ENCODE data around the gene CYBC1.
A peak's percentile ranks its signal among the peaks of the same experiment; 100 is the strongest.

Gene CYBC1

GRCh38 chr17:82424863-82425159, 25.7 kb downstream of the CYBC1 start:
- Histone ChIP-seq H3K27ac (ENCODE audit: low read depth, low read length) (no peak overlapping the region), H3K4me3 (ENCODE audit: low read length) (no peak overlapping the region), H4K20me1 (ENCODE audit: control insufficient read depth, insufficient read depth, low read depth, low read length) (peaks cover 5% of the 10 kb centered on the region; the same call in 1 of the 2 replicates), H3K4me1 (ENCODE audit: control insufficient read depth, low read length) (peaks cover 17% of the 10 kb centered on the region), H3K36me3 (ENCODE audit: control insufficient read depth, low read length) (peaks cover 6% of the 10 kb centered on the region), H3K9me3 (ENCODE audit: control insufficient read depth, insufficient read depth, low read length) (no peaks in the 10 kb centered on the region), H3K9me2 (replicated peaks; ENCODE audit: control insufficient read depth, low read length) (no peaks in the 10 kb centered on the region), H3K4me2 (ENCODE audit: low read length) (no peak overlapping the region), H3K27me3 (ENCODE audit: control insufficient read depth, low read length) (no peaks in the 10 kb centered on the region), H3K79me2 (ENCODE audit: control insufficient read depth, low read length) (no peaks in the 10 kb centered on the region), H3F3A (ENCODE audit: control insufficient read depth, insufficient read depth) (no peaks in the 10 kb centered on the region)
- TF ChIP-seq EZH2phosphoT487 (IDR thresholded peaks at IDR 0.05; ENCODE audit: borderline replicate concordance, low read length): no peak
- TF ChIP-seq CTCF (IDR thresholded peaks at IDR 0.05; ENCODE audit: low read depth, low read length, poor library complexity, severe bottlenecking): peak; percentile 7

- Histone ChIP-seq H3K4me2 (ENCODE audit: low read length) (no peak overlapping the region), H3K4me1 (ENCODE audit: control insufficient read depth, low read length) (peaks cover 17% of the 10 kb centered on the region), H3F3A (ENCODE audit: control insufficient read depth, insufficient read depth) (no peaks in the 10 kb centered on the region; the same call in 1 of the 2 replicates)
Observed at GRCh38 chr17:82424001-82424862, 26.3 kb downstream of the CYBC1 start.

GRCh38 chr17:82419540-82419939, 31.0 kb downstream of the CYBC1 start:
- Histone ChIP-seq H3K4me3 (ENCODE audit: low read length) (peak overlapping the region; percentile 96), H3K27ac (ENCODE audit: low read depth, low read length) (no peak overlapping the region; the same call in 1 of the 2 replicates), H3K9me3 (ENCODE audit: control insufficient read depth, insufficient read depth, low read length) (no peaks in the 10 kb centered on the region), H3K79me2 (ENCODE audit: control insufficient read depth, low read length) (peaks cover 14% of the 10 kb centered on the region), H3K4me1 (ENCODE audit: control insufficient read depth, low read length) (peaks cover 17% of the 10 kb centered on the region), H3K36me3 (ENCODE audit: control insufficient read depth, low read length) (peaks cover 9% of the 10 kb centered on the region), H3K4me2 (ENCODE audit: low read length) (peak overlapping the region; percentile 96), H3F3A (ENCODE audit: control insufficient read depth, insufficient read depth) (no peaks in the 10 kb centered on the region; the same call in 1 of the 2 replicates), H4K20me1 (ENCODE audit: control insufficient read depth, insufficient read depth, low read depth, low read length) (peaks cover 13% of the 10 kb centered on the region), H3K9me2 (replicated peaks; ENCODE audit: control insufficient read depth, low read length) (no peaks in the 10 kb centered on the region), H3K27me3 (ENCODE audit: control insufficient read depth, low read length) (no peaks in the 10 kb centered on the region)
- no peak for TF ChIP-seq EZH2phosphoT487 (IDR thresholded peaks at IDR 0.05; ENCODE audit: borderline replicate concordance, low read length)
- no peak for TF ChIP-seq CTCF (IDR thresholded peaks at IDR 0.05; ENCODE audit: low read depth, low read length, poor library complexity, severe bottlenecking)

More at GRCh38 chr17:82424001-82424862, 26.3 kb downstream of the CYBC1 start:
- Histone ChIP-seq H4K20me1 (ENCODE audit: control insufficient read depth, insufficient read depth, low read depth, low read length) (peaks cover 5% of the 10 kb centered on the region; the same call in 1 of the 2 replicates), H3K27ac (ENCODE audit: low read depth, low read length) (no peak overlapping the region), H3K9me2 (replicated peaks; ENCODE audit: control insufficient read depth, low read length) (no peaks in the 10 kb centered on the region), H3K9me3 (ENCODE audit: control insufficient read depth, insufficient read depth, low read length) (no peaks in the 10 kb centered on the region), H3K27me3 (ENCODE audit: control insufficient read depth, low read length) (no peaks in the 10 kb centered on the region), H3K79me2 (ENCODE audit: control insufficient read depth, low read length) (peaks cover 4% of the 10 kb centered on the region), H3K4me3 (ENCODE audit: low read length) (no peak overlapping the region), H3K36me3 (ENCODE audit: control insufficient read depth, low read length) (peaks cover 9% of the 10 kb centered on the region)
- peak; percentile 97 for TF ChIP-seq CTCF (IDR thresholded peaks at IDR 0.05; ENCODE audit: low read depth, low read length, poor library complexity, severe bottlenecking)
- no peak for TF ChIP-seq EZH2phosphoT487 (IDR thresholded peaks at IDR 0.05; ENCODE audit: borderline replicate concordance, low read length)
